GDM1 (cell line): ENCODE data around the gene CBR4.
"Not testable (repeated sequence)": the region's sequence is repeated elsewhere in the genome, so short reads cannot be mapped to it uniquely, and the experiment has no call there.

Experiments
- DNase-seq: peaks from one replicate; lab custom pipeline; 2025; lab: John Stamatoyannopoulos, UW

CBR4 gene

DNA sequence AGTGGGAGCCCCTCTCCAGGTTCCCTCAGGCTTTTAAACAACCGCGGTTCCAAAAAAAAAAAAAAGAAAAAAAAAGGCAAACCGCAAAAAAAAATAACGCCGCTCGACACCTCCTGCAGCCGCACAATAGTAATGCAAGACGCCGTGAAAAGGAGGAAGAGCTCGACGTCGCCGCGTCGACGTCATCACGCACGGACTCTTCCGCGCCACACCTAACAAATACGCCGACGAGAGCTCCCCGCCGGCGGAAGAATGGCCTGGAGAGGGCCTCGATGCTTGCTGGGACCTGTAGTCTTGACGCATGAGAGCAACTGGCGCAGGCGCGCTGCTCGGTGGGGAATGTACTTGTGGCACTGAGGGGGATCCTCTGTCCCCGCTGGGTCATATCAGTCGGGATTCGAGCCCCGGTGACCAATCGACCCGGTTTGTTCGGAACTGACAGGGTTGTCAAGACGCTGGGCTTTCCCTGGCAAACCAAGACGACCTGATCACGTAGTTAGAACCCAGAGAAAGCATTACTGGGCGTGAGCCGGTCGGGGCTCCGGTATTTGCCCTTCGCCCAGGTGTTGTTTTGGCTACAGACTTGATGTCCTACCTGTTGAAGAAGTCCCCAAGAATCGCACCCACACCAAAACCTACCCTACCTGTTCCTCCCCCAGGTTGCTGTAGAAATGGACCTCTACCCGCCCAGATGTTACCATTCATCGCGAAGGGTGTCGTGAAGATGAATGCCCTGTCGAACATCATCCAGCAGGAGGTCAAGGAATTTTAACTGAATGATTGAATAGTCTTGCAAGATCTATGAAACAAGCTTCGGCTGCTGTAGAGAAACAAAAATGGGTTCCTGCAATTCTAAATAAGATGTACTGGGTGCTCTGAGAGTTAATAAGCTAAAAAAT, at the start of gene CBR4:
TSS of gene CBR4 (minus strand) at position 131 of the 899 bp plus-strand sequence. CDS start 166 bp downstream, outside the sequence.
- peak; percentile 98 for DNase-seq

DNA sequence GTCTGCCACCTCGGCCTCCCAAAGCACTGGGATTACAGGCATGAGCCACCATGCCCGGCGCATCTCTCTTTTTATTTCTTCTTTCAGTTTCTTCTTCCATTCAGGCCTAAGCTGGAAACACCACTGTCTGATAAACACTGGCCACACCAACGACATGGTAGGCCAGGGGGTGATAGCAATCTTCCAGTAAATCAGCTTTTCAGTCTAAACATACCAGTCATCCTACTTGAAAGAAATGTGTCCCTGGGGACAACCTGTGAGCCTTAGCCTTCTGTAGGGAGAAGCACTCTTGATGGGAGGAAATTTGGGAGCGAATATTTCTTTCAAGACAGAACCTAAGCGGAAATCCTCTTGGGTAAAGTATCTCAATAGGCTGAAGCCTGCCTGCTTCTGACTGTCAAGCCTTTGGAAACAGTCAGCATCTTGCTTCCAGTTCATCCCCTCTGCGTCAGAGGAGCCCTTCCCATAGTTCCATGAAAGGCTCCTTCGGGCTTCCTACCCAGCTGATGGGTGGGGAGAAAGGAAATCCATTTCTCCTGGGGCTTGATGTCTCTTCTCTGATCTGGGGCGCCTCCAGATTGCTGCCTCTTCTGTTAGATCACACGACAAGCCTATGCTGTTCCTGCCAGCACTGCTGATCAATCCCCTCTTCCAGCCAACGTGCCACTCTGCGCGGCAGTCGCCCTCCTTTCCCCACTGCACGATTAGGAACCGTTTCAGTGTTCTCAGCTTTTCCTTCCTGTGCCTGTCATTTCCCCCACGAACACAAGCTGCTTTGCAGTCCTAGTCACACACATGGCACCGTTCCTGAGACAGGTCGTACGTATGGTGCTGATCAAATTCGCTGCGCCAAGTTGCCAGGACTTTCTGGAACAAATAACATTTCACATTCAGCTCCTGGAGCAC, 49.5 kb upstream of the CBR4 start:
- DNase-seq = no peak

DNA sequence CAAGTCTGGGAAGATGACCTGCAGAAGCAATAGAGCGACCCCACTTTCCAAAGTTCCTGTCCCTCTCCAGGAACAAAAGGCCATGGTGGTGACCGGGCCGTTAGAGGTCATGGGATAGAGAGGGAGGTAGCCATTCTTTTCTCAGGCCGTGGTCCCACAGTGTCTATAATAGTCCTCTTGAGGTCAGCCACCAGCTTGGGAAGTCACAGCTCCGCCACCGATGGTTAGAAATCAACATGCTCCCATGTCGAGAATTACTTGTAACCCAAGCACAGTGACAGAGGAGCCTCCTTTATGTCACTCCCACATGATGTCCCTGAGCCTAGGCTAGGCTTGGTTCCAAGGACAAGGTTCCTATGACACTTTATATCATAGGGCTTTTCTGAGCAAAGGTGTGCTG, 48.3 kb upstream of the CBR4 start:
- no peak for DNase-seq

DNA sequence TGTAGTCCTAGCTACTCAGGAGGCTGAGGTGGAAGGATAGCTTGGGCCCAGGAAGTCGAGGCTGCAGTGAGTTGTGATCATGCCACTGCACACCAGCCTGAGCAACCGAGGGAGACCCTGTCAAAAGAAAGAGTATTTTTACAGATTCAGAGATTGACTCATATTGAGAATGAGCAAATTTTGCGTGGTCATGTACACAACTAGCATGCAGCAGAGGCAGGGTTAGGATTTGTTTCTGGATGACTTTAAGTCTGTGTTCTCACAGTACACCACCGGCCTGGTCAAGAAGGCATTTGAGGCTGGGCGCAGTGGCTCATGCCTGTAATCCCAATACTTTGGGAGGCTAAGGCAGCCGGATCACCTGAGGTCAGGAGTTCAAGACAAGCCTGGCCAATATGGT, 44.8 kb upstream of the CBR4 start:
- DNase-seq = no peak

GRCh38 chr4:169052594-169052945, 42.5 kb upstream of the CBR4 start:
- no peak for DNase-seq

DNA sequence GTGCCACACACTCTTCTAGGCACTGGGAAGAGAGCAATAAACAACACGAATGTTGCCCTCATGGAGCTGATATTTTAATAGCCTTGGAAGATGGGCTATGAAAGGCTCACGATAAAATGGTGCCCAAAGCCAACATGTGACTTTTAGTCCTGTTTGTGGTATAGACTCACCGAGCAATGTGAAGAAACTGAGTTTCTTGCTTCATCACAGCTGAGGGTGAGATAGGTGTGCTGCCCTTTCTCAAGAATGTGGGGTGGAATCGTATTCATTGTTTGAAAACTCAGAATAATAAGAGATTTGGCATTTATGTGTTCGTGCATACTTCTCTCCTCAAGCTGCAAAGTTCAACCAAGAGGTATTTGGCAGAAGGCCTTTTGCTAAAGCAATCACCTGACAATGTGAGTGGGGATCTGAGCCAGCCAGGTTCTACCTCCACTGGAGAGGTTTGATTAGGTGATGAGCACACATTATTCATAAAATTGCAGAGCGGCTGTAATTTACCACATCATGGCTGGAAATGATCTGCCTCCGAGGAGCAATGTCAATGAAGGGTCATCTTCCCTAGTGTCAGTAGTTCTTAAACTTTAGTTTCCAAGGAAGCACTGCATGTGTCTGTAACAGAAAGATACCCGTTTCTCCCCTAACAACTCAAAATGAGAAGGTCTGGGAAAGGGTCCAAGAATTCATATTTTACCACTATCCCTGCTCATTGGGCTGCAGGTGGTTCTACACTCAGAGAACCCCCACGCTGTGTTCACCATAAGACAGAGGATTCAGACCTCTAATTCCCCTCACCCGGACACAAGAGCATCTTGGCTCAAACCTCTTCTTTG, 41.9 kb upstream of the CBR4 start:
- no peak for DNase-seq

DNA sequence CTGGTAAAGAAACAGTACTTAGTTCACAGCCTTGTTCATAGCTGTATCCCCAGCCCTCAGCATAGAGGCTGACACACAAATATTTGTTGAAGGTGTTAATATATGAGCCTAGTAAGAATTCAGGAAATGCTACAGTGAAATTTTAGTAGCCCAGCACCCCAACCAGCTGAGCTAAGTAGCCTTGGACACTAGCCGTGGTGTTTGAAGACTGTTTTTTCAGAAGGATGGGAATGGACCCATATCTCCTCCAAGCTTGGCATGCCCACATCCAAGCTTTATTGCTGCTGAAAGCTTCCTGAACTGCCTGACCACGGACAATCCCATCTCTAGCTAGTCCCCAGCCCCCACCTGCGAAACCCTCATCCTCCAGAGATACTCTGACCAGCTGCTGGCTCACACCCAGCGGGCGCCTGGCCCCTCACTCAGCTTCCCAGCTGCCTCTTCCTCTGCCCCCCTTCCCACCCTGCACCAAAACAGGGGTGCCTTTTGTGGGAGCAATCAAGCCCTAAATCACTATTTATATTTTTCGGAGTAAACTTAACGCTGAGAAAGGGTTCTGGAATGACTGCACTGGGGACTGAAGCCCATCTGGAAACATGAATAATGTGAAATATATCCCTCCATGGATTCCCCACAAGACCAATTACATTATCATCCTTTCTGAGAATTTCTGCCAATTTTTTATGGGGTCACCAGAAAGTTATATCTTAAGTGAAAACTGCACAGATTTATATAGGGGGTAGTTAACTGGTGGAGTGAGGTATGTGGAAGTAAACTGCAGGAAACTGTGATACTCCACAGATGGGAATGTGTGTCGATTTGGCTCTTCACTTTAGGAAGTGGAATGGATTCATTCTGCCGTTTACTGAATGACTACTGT, 41.1 kb upstream of the CBR4 start:
- no peak for DNase-seq

- DNase-seq = no peak
These were observed 40.2 kb upstream of the CBR4 start for GRCh38 chr4:169050284-169050683.

- no peak for DNase-seq
These were observed 38.9 kb upstream of the CBR4 start for GRCh38 chr4:169048868-169049414.

GRCh38 chr4:169047956-169048355, 37.9 kb upstream of the CBR4 start:
- no peak for DNase-seq

DNA sequence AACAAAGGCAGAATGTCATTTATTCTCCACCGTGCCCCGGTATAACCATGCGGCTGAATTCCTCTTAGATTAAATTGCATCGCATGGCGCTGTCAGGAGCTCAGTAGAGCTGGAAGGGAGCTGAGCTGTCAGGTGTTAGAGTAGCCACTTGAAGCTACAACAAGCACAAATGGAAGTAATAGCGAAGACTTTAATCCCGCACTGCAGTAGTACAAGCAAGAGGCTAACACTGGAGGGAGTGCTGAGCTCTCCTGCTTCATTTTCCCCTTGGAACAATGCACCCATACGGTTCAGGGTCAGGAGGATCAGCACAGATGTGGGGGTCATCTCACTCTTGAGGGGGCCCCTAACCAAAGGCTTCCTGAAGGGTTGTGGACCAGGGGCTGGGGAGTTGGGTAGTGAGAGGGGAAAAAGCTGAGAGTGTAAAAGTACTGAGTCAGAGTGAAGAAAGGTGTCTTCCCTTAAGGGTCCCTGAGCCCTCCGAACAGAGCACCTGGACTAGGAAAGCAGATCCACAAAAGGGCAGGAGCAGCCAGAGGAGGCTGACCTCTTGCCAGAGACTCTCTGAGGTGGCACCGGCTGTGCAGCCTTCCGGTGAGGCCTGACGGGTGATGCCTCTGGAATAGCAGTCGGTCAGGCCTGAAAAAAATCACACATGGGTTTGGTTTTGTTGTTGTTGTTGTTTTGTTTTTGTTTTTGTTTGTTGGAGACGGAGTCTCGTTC, 36.0 kb upstream of the CBR4 start:
- no peak for DNase-seq

GRCh38 chr4:169044714-169045447, 34.8 kb upstream of the CBR4 start:
- DNase-seq = no peak

GRCh38 chr4:169042608-169043007, 32.6 kb upstream of the CBR4 start:
- no peak for DNase-seq

GRCh38 chr4:169040559-169041261, 30.7 kb upstream of the CBR4 start:
- DNase-seq = no peak

GRCh38 chr4:169039251-169039954, 29.3 kb upstream of the CBR4 start:
- DNase-seq = no peak

- DNase-seq = no peak
These were observed 27.5 kb upstream of the CBR4 start for GRCh38 chr4:169037506-169037905.

DNA sequence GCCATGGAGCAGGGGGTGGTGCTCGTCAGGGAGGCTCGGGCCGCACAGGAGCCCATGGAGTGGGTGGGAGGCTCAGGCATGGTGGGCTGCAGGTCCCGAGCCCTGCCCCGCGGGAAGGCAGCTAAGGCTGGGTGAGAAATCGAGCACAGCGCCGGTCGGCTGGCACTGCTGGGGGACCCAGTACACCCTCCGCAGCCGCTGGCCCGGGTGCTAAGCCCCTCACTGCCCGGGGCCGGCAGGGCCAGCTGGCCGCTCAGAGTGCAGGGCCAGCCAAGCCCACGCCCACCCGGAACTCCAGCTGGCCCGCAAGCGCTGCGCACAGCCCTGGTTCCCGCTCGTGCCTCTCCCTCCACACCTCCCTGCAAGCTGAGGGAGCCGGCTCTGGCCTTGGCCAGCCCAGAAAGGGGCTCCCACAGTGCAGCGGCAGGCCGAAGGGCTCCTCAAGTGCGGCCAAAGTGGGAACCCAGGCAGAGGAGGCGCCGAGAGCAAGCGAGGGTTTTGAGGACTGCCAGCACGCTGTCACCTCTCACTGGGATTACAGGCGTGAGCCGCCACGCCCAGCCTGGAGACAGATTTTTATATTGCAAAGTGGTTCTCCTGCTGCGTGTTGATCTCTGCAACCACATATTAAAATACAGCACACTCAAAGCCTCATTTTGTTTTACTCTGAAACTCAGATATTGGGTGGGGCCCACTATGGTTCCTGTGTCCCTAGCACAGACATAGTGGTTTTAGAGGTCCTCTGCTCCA, 26.0 kb upstream of the CBR4 start:
- DNase-seq = not testable (repeated sequence)
